H1 (cell line): Measurements from ENCODE around the gene HECTD1. TPM values are rescaled to one million over a fixed set of nuclear protein-coding genes. Genes with fewer than 3 reads are reported as not detected.

Experiments
- CTCF ChIA-PET: fragments of 300-600 bp; sonication (Branson Sonifier 250); formaldehyde crosslinking; loops from one replicate; lab custom pipeline; 2021; ENCODE audit not compliant: partially characterized antibody; lab: Charles Lee
- POLR2A ChIA-PET: fragments of 300-600 bp; sonication (Branson Sonifier 250); formaldehyde crosslinking; loops from one replicate; lab custom pipeline; 2021; ENCODE audit warnings: inconsistent platforms; ENCODE audit not compliant: partially characterized antibody; lab: Charles Lee
- DNase-seq, 2 experiments: peaks; one replicate each; pipeline versions ENCODE4 v3.0.0 to v3.0.0-alpha.2; 2010 to 2022; ENCODE audit warnings: low spot score in 2 of 2, low read depth in 1 of 2, mixed read lengths in 1 of 2
- FAIRE-seq: peaks from 2 replicates; lab custom pipeline; 2011; peaks lifted over from hg19 to GRCh38; lab: Jason Lieb, UNC
- H2AFZ ChIP-seq: 2 replicates; pipeline ENCODE4 v1.8.1; 2012; ENCODE audit warnings: low read length, inconsistent platforms
- H2AK5ac ChIP-seq: 2 replicates; pipeline ENCODE4 v1.6.1; 2013; ENCODE audit warnings: low read depth, low read length
- H2BK120ac ChIP-seq: replicated peaks from 2 replicates; pipeline ENCODE3; 2013; ENCODE audit warnings: low read depth, low read length, inconsistent platforms
- H2BK12ac ChIP-seq: 2 replicates; pipeline ENCODE4 v1.6.1; 2013; ENCODE audit warnings: low read depth, low read length
- H2BK15ac ChIP-seq: 2 replicates; pipeline ENCODE4 v1.6.1; 2013; ENCODE audit warnings: low read length
- H2BK20ac ChIP-seq: 2 replicates; pipeline ENCODE4 v1.6.1; 2013; ENCODE audit warnings: low read length
- H2BK5ac ChIP-seq: 2 replicates; pipeline ENCODE4 v1.6.1; 2013; ENCODE audit warnings: low read depth, low read length
- H3K14ac ChIP-seq: 2 replicates; pipeline ENCODE4 v1.6.1; 2013; ENCODE audit warnings: inconsistent platforms; ENCODE audit not compliant: insufficient read length
- H3K18ac ChIP-seq: 2 replicates; pipeline ENCODE4 v1.6.1; 2013; ENCODE audit warnings: low read length; ENCODE audit errors: extremely low read depth
- H3K23ac ChIP-seq: 2 replicates; pipeline ENCODE4 v1.6.1; 2013; ENCODE audit warnings: inconsistent platforms; ENCODE audit not compliant: insufficient read length
- H3K23me2 ChIP-seq: 2 replicates; pipeline ENCODE4 v1.6.1; 2013; ENCODE audit warnings: low read depth, low read length
- H3K27ac ChIP-seq: 2 replicates; pipeline ENCODE4 v1.6.1; 2011; ENCODE audit warnings: low read depth, low read length, inconsistent platforms
- H3K27me3 ChIP-seq, 4 experiments: replicated peaks in 1 of 4; 1 replicate in 1 of 4; 2 replicates in 3 of 4; pipeline versions ENCODE4 v1.6.1 to v1.8.1; 2011 to 2013; ENCODE audit warnings: low read length in 3 of 4, mild to moderate bottlenecking in 3 of 4, inconsistent platforms in 2 of 4, mixed read lengths in 2 of 4, moderate library complexity in 1 of 4; ENCODE audit not compliant: control insufficient read depth in 3 of 4, insufficient read depth in 3 of 4; ENCODE audit errors: extremely low read depth in 1 of 4
- H3K36me3 ChIP-seq, 4 experiments: 2 replicates each; pipeline versions ENCODE4 v1.6.1 to v1.8.1; 2011 to 2013; ENCODE audit warnings: mild to moderate bottlenecking in 4 of 4, low read length in 3 of 4, moderate library complexity in 2 of 4, control low read depth in 1 of 4, inconsistent platforms in 1 of 4; ENCODE audit not compliant: insufficient read depth in 4 of 4, control insufficient read depth in 2 of 4
- H3K4ac ChIP-seq: replicated peaks from 2 replicates; pipeline ENCODE3; 2013; ENCODE audit warnings: low read length, low read depth, mixed read lengths, inconsistent platforms; ENCODE audit not compliant: insufficient read length
- H3K4me1 ChIP-seq, 4 experiments: replicated peaks in 1 of 4; 1 replicate in 1 of 4; 2 replicates in 3 of 4; pipeline versions ENCODE4 v1.6.1 to v1.8.1; 2011 to 2013; ENCODE audit warnings: low read length in 3 of 4, inconsistent platforms in 2 of 4, mixed read lengths in 1 of 4; ENCODE audit not compliant: insufficient read depth in 4 of 4, control insufficient read depth in 3 of 4
- H3K4me2 ChIP-seq, 2 experiments: 2 replicates each; pipeline versions ENCODE4 v1.6.1 to v1.8.1; 2011 to 2013; ENCODE audit warnings: low read depth in 2 of 2, low read length in 2 of 2, control low read depth in 1 of 2, inconsistent platforms in 1 of 2, mild to moderate bottlenecking in 1 of 2; ENCODE audit not compliant: insufficient read depth in 1 of 2
- H3K4me3 ChIP-seq, 4 experiments: fragments of 200-600, 300-600 bp in 1 of 4; sonication (generic), shearing (Covaris generic), sonication (Bioruptor Twin) in 1 of 4; 2 replicates each; pipeline versions ENCODE4 v1.5.1 to v1.8.1; 2011 to 2016; ENCODE audit warnings: low read length in 4 of 4, low read depth in 3 of 4, control low read depth in 2 of 4, inconsistent platforms in 2 of 4, mild to moderate bottlenecking in 2 of 4, mixed read lengths in 1 of 4, moderate library complexity in 1 of 4; ENCODE audit not compliant: insufficient read depth in 2 of 4; ENCODE audit errors: extremely low read depth in 1 of 4
- H3K56ac ChIP-seq: replicated peaks from 2 replicates; pipeline ENCODE3; 2013; ENCODE audit warnings: low read depth, mild to moderate bottlenecking, mixed read lengths, low read length, inconsistent platforms; ENCODE audit not compliant: insufficient read length
- H3K79me1 ChIP-seq: 2 replicates; pipeline ENCODE4 v1.6.1; 2013; ENCODE audit warnings: low read depth, low read length, control low read depth
- H3K79me2 ChIP-seq, 2 experiments: 2 replicates each; pipeline versions ENCODE4 v1.6.1 to v1.8.1; 2012 to 2013; ENCODE audit warnings: low read length in 2 of 2, mild to moderate bottlenecking in 2 of 2, inconsistent platforms in 1 of 2; ENCODE audit not compliant: insufficient read depth in 2 of 2, control insufficient read depth in 1 of 2
- H3K9ac ChIP-seq, 4 experiments: replicated peaks in 1 of 4; 1 replicate in 1 of 4; 2 replicates in 3 of 4; pipeline versions ENCODE4 v1.6.1 to v1.8.1; 2011 to 2013; ENCODE audit warnings: low read depth in 3 of 4, low read length in 3 of 4, control low read depth in 2 of 4, mild to moderate bottlenecking in 2 of 4, moderate library complexity in 2 of 4, inconsistent platforms in 1 of 4; ENCODE audit errors: extremely low read depth in 1 of 4
- H3K9me3 ChIP-seq, 2 experiments: 2 replicates each; pipeline versions ENCODE4 v1.6.1 to v1.8.1; 2012 to 2013; ENCODE audit warnings: mild to moderate bottlenecking in 2 of 2, moderate library complexity in 2 of 2, control low read depth in 1 of 2, inconsistent platforms in 1 of 2, low read depth in 1 of 2, low read length in 1 of 2, mixed read lengths in 1 of 2; ENCODE audit not compliant: insufficient read depth in 2 of 2
- H4K20me1 ChIP-seq, 2 experiments: replicated peaks in 1 of 2; 2 replicates each; pipeline versions ENCODE3 to v1.8.1; 2011 to 2013; ENCODE audit warnings: inconsistent platforms in 2 of 2, low read length in 2 of 2, mild to moderate bottlenecking in 1 of 2; ENCODE audit not compliant: insufficient read depth in 2 of 2, control insufficient read depth in 1 of 2
- H4K5ac ChIP-seq: 2 replicates; pipeline ENCODE4 v1.6.1; 2013; ENCODE audit warnings: low read length, low read depth, mixed read lengths, inconsistent platforms; ENCODE audit not compliant: insufficient read length
- H4K8ac ChIP-seq: 2 replicates; pipeline ENCODE4 v1.8.0; 2013; ENCODE audit warnings: mild to moderate bottlenecking, moderate library complexity, low read length, inconsistent platforms; ENCODE audit not compliant: insufficient read depth; ENCODE audit errors: extremely low read depth
- H4K91ac ChIP-seq: replicated peaks from 2 replicates; pipeline ENCODE3; 2013; ENCODE audit warnings: low read length, mixed read lengths, inconsistent platforms; ENCODE audit not compliant: insufficient read length
- BRCA1 ChIP-seq: IDR thresholded peaks from 2 replicates; pipeline ENCODE4 v1.6.1; 2012; ENCODE audit warnings: low read depth, low read length, improper control_type of control experiment
- CREB1 ChIP-seq: IDR thresholded peaks from 2 replicates; pipeline ENCODE4 v1.6.1; 2012; ENCODE audit warnings: inconsistent platforms
- EZH2 ChIP-seq: fragments of 200-600 bp; sonication (generic); IDR thresholded peaks from 2 replicates; pipeline ENCODE4 v1.7.1; 2012; ENCODE audit warnings: low read depth, mild to moderate bottlenecking, moderate library complexity, low read length, inconsistent platforms; ENCODE audit not compliant: severe bottlenecking
- KDM4A ChIP-seq: IDR thresholded peaks from one replicate; pipeline ENCODE4 v1.7.1; 2012; ENCODE audit warnings: low read depth, mild to moderate bottlenecking, moderate library complexity, low read length, inconsistent platforms; ENCODE audit not compliant: severe bottlenecking
- MAFK ChIP-seq: IDR thresholded peaks from 2 replicates; pipeline ENCODE4 v1.6.1; 2012; ENCODE audit warnings: low read depth, mild to moderate bottlenecking, improper control_type of control experiment, low read length
- RAD21 ChIP-seq, 2 experiments: IDR thresholded peaks in 1 of 2; conservative IDR thresholded peaks in 1 of 2; 2 replicates each; pipeline ENCODE4 v1.6.1; 2011; ENCODE audit warnings: low read depth in 2 of 2, low read length in 2 of 2, improper control_type of control experiment in 1 of 2, inconsistent platforms in 1 of 2, mild to moderate bottlenecking in 1 of 2, moderate library complexity in 1 of 2
- RFX5 ChIP-seq: IDR thresholded peaks from 2 replicates; pipeline ENCODE4 v1.6.1; 2011; ENCODE audit warnings: low read depth, low read length, improper control_type of control experiment, borderline replicate concordance
- SIN3A ChIP-seq, 2 experiments: IDR thresholded peaks in 1 of 2; conservative IDR thresholded peaks in 1 of 2; 2 replicates each; pipeline ENCODE4 v1.6.1; 2011 to 2012; ENCODE audit warnings: low read length in 2 of 2, improper control_type of control experiment in 1 of 2, low read depth in 1 of 2, mild to moderate bottlenecking in 1 of 2
- SP4 ChIP-seq: IDR thresholded peaks from 2 replicates; pipeline ENCODE4 v1.6.1; 2012; ENCODE audit warnings: low read length, inconsistent platforms
- TAF7 ChIP-seq: optimal IDR thresholded peaks from 2 replicates; pipeline ENCODE3; 2011; ENCODE audit warnings: low read depth, mild to moderate bottlenecking, inconsistent platforms, low read length, moderate library complexity, borderline replicate concordance
- TBP ChIP-seq: IDR thresholded peaks from 2 replicates; pipeline ENCODE4 v1.6.1; 2011; ENCODE audit warnings: low read depth, low read length, improper control_type of control experiment
- YY1 ChIP-seq: IDR thresholded peaks from 2 replicates; pipeline ENCODE4 v1.6.1; 2011; ENCODE audit warnings: low read depth, mild to moderate bottlenecking, low read length
- WGBS, 2 experiments: shearing (Covaris generic) in 1 of 2; methylation state at CpG; one replicate each; pipeline versions ENCODE4 v1.1.6 to v1.1.7; 2013 to 2015; ENCODE audit warnings: low lambda C conversion rate in 2 of 2, mixed read lengths in 2 of 2, inconsistent platforms in 1 of 2, low coverage in 1 of 2, missing lambda C conversion rate in 1 of 2; ENCODE audit not compliant: insufficient replicate concordance in 2 of 2, insufficient coverage in 1 of 2, insufficient read length in 1 of 2; ENCODE audit errors: extremely low coverage in 1 of 2, missing lambda C conversion rate in 1 of 2; 5-methylcytosine and 5-hydroxymethylcytosine counted together
- polyA plus RNA-seq, 7 experiments: library from polyadenylated mRNA; depleted of rRNA in 3 of 7; stranded (reverse) in 5 of 7; unstranded in 2 of 7; fragments of >200 nt in 5 of 7; fragments of 200-250 nt in 2 of 7; gene quantifications; 1 replicate in 5 of 7; 2 replicates in 1 of 7; 4 replicates in 1 of 7; pipeline versions ENCODE4 v1.2.1 to v1.2.3, GENCODE V29; 2011 to 2013; ENCODE audit warnings: missing spikeins in 2 of 7, mixed read lengths in 2 of 7
- total RNA-seq: library from RNA; stranded (reverse); fragmentation: NEBNext Ultra II Directional; extraction: Animal tissue kit (Norgen Biotek cat#: 25700); gene quantifications from 2 replicates; pipeline ENCODE4 v1.2.1, GENCODE V29; 2021

Gene HECTD1
- total and polyA plus RNA-seq, 2 of the 8 experiments (the other 6 are each of a cell fraction or from before 2014, with no cell fraction given), result 44.7 to 105 TPM

GRCh38 chr14:31110872-31111271 is 96.7 kb downstream of the HECTD1 start:
- no peak overlapping the region for H3K56ac ChIP-seq
- no peak overlapping the region for H2AFZ ChIP-seq
- H3K4me3 ChIP-seq, result no peak overlapping the region
- 93% methylated on average over 2 of the region's 2 CpGs; no CpG with 5 or more reads in 1 of the 2 experiments for WGBS, 2 experiments
- H3K79me1 ChIP-seq, result no peaks in the 10 kb centered on the region
- no peak overlapping the region for H4K91ac ChIP-seq
- H3K79me2 ChIP-seq, result no peaks in the 10 kb centered on the region
- H3K9ac ChIP-seq, result no peak overlapping the region
- no peak overlapping the region for H2BK15ac ChIP-seq
- TF ChIP-seq KDM4A (no peak), RFX5 (no peak), EZH2 (no peak), SIN3A (conservative IDR thresholded peaks at IDR 0.05 in 1 of 2, IDR thresholded peaks at IDR 0.05 in 1 of 2; ENCODE audit: low read depth in 1 of 2, low read length in 2 of 2) (no peak), BRCA1 (no peak), TBP (no peak), YY1 (no peak), MAFK (no peak), TAF7 (no peak), SP4 (no peak), RAD21 (IDR thresholded peaks at IDR 0.05 in 1 of 2, conservative IDR thresholded peaks at IDR 0.05 in 1 of 2; ENCODE audit: low read depth in 2 of 2, low read length in 2 of 2) (no peak), CREB1 (no peak)
- TF ChIP-seq, all 59 proteins: peak for 0
- DNase-seq (no peak), FAIRE-seq (no peak)
- H3K9me3 ChIP-seq, result no peaks in the 10 kb centered on the region
- peaks cover 0 to 2% of the 10 kb centered on the region in 2 experiments for H4K20me1 ChIP-seq
- CTCF ChIA-PET, result interaction anchor here (0.7 to 1.1 kb wide), 2 partner anchors 10 to 29 kb away, joined by 3 to 8 read pairs; no protein-coding TSS in a partner anchor
- H2AK5ac ChIP-seq, result no peak overlapping the region
- no peak overlapping the region for H2BK5ac ChIP-seq
- H2BK12ac ChIP-seq, result no peak overlapping the region
- no peak overlapping the region for H3K23ac ChIP-seq
- no peak overlapping the region for H3K4ac ChIP-seq
- no peaks in the 10 kb centered on the region for H3K4me1 ChIP-seq
- H3K14ac ChIP-seq, result no peak overlapping the region
- H2BK20ac ChIP-seq, result no peak overlapping the region
- no peak overlapping the region for H2BK120ac ChIP-seq
- no peaks in the 10 kb centered on the region for H3K23me2 ChIP-seq
- H3K27ac ChIP-seq, result no peak overlapping the region
- POLR2A ChIA-PET, result no interaction called here
- H4K8ac ChIP-seq, result no peak overlapping the region
- no peak overlapping the region for H3K18ac ChIP-seq
- no peaks in the 10 kb centered on the region for H3K27me3 ChIP-seq
- no peak overlapping the region for H3K4me2 ChIP-seq
- H4K5ac ChIP-seq, result no peak overlapping the region
- peaks cover 10 to 82% (median 25%) of the 10 kb centered on the region in 4 experiments; a peak in 7 of 8 replicates for H3K36me3 ChIP-seq
